Measurements from ENCODE around the gene VEZF1. TPM values are rescaled to one million over a fixed set of nuclear protein-coding genes. Genes with fewer than 3 reads are reported as not detected.

Gene VEZF1
- total RNA-seq, 1 experiment from 2014 or later = 50.9 TPM

- no peak for TF ChIP-seq EZH2 (IDR thresholded peaks at IDR 0.05; ENCODE audit: low read depth)
- no peak for TF ChIP-seq CTCF (conservative IDR thresholded peaks at IDR 0.05)
- Histone ChIP-seq H3K4me3 (no peak overlapping the region), H3K27me3 (ENCODE audit: insufficient read depth, low read depth) (no peaks in the 10 kb centered on the region), H3K9me2 (ENCODE audit: insufficient read depth) (no peaks in the 10 kb centered on the region), H2AFZ (no peak overlapping the region), H3K9me3 (ENCODE audit: insufficient read depth, low read depth) (no peaks in the 10 kb centered on the region), H3K4me2 (no peak overlapping the region), H3K79me2 (ENCODE audit: low read depth) (peaks cover 42% of the 10 kb centered on the region), H3K36me3 (ENCODE audit: low read depth) (no peaks in the 10 kb centered on the region), H4K20me1 (ENCODE audit: insufficient read depth) (no peaks in the 10 kb centered on the region), H3F3A (ENCODE audit: insufficient read depth, low read depth) (peaks cover 49% of the 10 kb centered on the region; the same call in 1 of the 2 replicates), H3K4me1 (replicated peaks; ENCODE audit: insufficient read depth) (peaks cover 52% of the 10 kb centered on the region), H3K27ac (no peak overlapping the region)
- intact Hi-C loops (cut with micrococcal nuclease; ENCODE audit: unreplicated experiment) = no loop called here
- DNase-seq = no peak
- BruUV-seq (replicated peaks) = no TSS peak
- CTCF ChIA-PET = no interaction called here
- POLR2A ChIA-PET (ENCODE audit: unreplicated experiment) = no interaction called here
Observed at GRCh38 chr17:57938061-57938502, 50.0 kb downstream of the VEZF1 start.

GRCh38 chr17:57937492-57937891 lies 50.6 kb downstream of the VEZF1 start:
- CTCF ChIA-PET = interaction anchor here (0.7 kb wide), 1 partner anchor 34 kb away, joined by 6 read pairs; no protein-coding TSS in a partner anchor
- no peak for DNase-seq

More at GRCh38 chr17:57937492-57937891, 50.6 kb downstream of the VEZF1 start:
- no TSS peak for BruUV-seq (replicated peaks)
- H3K9me2 ChIP-seq (ENCODE audit: insufficient read depth) = no peaks in the 10 kb centered on the region
- H4K20me1 ChIP-seq (ENCODE audit: insufficient read depth) = no peaks in the 10 kb centered on the region
- no peak overlapping the region for H3K4me3 ChIP-seq
- intact Hi-C loops (cut with micrococcal nuclease; ENCODE audit: unreplicated experiment) = no loop called here
- no peak overlapping the region for H3K4me2 ChIP-seq
- no peaks in the 10 kb centered on the region for H3K9me3 ChIP-seq (ENCODE audit: insufficient read depth, low read depth)
- H2AFZ ChIP-seq = no peak overlapping the region
- TF ChIP-seq CTCF (conservative IDR thresholded peaks at IDR 0.05) (no peak), EZH2 (IDR thresholded peaks at IDR 0.05; ENCODE audit: low read depth) (no peak)
- H3K79me2 ChIP-seq (ENCODE audit: low read depth) = peaks cover 45% of the 10 kb centered on the region
- peaks cover 49% of the 10 kb centered on the region; the same call in 1 of the 2 replicates for H3F3A ChIP-seq (ENCODE audit: insufficient read depth, low read depth)
- peaks cover 50% of the 10 kb centered on the region for H3K4me1 ChIP-seq (replicated peaks; ENCODE audit: insufficient read depth)
- POLR2A ChIA-PET (ENCODE audit: unreplicated experiment) = no interaction called here
- H3K36me3 ChIP-seq (ENCODE audit: low read depth) = no peaks in the 10 kb centered on the region
- H3K27ac ChIP-seq = no peak overlapping the region
- H3K27me3 ChIP-seq (ENCODE audit: insufficient read depth, low read depth) = no peaks in the 10 kb centered on the region
